Measurements from ENCODE around the gene COL6A2. TPM values are rescaled to one million over a fixed set of nuclear protein-coding genes. Genes with fewer than 3 reads are reported as not detected.

COL6A2 gene
- total and polyA plus RNA-seq, 2 experiments from 2014 or later, result 650 to 1,939 TPM

- WGBS, 2 experiments (ENCODE audit: low coverage in 1 of 2, low lambda C conversion rate in 2 of 2, missing lambda C conversion rate in 2 of 2), result 42 to 52% methylated on average over 4 to 5 of the region's 5 CpGs
- DNase-seq, result peak; percentile 43
- peak overlapping the region; percentile 19 for H3K27ac ChIP-seq
- in situ Hi-C loops (cut with MboI), result no loop called here
- no peaks in the 10 kb centered on the region for H3K79me2 ChIP-seq (ENCODE audit: insufficient read depth)
- H3K4me1 ChIP-seq (ENCODE audit: insufficient read depth), result peaks cover 45% of the 10 kb centered on the region
- TF ChIP-seq EZH2phosphoT487 (IDR thresholded peaks at IDR 0.05; ENCODE audit: insufficient read depth, low read depth) (no peak), EZH2 (IDR thresholded peaks at IDR 0.05; ENCODE audit: insufficient read depth, poor library complexity, severe bottlenecking) (no peak)
- no peaks in the 10 kb centered on the region for H4K20me1 ChIP-seq (ENCODE audit: insufficient read depth)
- no peaks in the 10 kb centered on the region for H3K9me2 ChIP-seq (ENCODE audit: insufficient read depth)
- H3K9ac ChIP-seq, result no peak overlapping the region
- no peak overlapping the region for H3K4me3 ChIP-seq
- no peaks in the 10 kb centered on the region for H3K27me3 ChIP-seq (replicated peaks; ENCODE audit: insufficient read depth)
- H3K9me3 ChIP-seq (ENCODE audit: low read depth), result no peaks in the 10 kb centered on the region
- no peak overlapping the region for H2AFZ ChIP-seq
- H3K36me3 ChIP-seq (ENCODE audit: low read depth), result no peaks in the 10 kb centered on the region
- peaks cover 33% of the 10 kb centered on the region for H3F3A ChIP-seq (ENCODE audit: insufficient read depth)
- no peak overlapping the region for H3K4me2 ChIP-seq (ENCODE audit: unreplicated experiment)
Measured at GRCh38 chr21:46062471-46063211, 35.3 kb upstream of the COL6A2 start.

GRCh38 chr21:46063227-46063626 is 34.7 kb upstream of the COL6A2 start:
- peak; percentile 64 for DNase-seq
- in situ Hi-C loops (cut with MboI), result no loop called here
- TF ChIP-seq EZH2phosphoT487 (IDR thresholded peaks at IDR 0.05; ENCODE audit: insufficient read depth, low read depth) (no peak), EZH2 (IDR thresholded peaks at IDR 0.05; ENCODE audit: insufficient read depth, poor library complexity, severe bottlenecking) (no peak)
- H3K4me1 ChIP-seq (ENCODE audit: insufficient read depth), result peaks cover 45% of the 10 kb centered on the region
- no peaks in the 10 kb centered on the region for H4K20me1 ChIP-seq (ENCODE audit: insufficient read depth)
- no peaks in the 10 kb centered on the region for H3K36me3 ChIP-seq (ENCODE audit: low read depth)
- no peaks in the 10 kb centered on the region for H3K27me3 ChIP-seq (replicated peaks; ENCODE audit: insufficient read depth)
- H3K4me3 ChIP-seq, result no peak overlapping the region
- H3K4me2 ChIP-seq (ENCODE audit: unreplicated experiment), result no peak overlapping the region
- no peaks in the 10 kb centered on the region for H3K79me2 ChIP-seq (ENCODE audit: insufficient read depth)
- no peak overlapping the region for H2AFZ ChIP-seq
- H3F3A ChIP-seq (ENCODE audit: insufficient read depth), result peaks cover 33% of the 10 kb centered on the region
- WGBS, 2 experiments (ENCODE audit: low coverage in 1 of 2, low lambda C conversion rate in 2 of 2, missing lambda C conversion rate in 2 of 2), result 45 to 48% methylated on average over 4 of the region's 4 CpGs
- no peaks in the 10 kb centered on the region for H3K9me3 ChIP-seq (ENCODE audit: low read depth)
- H3K27ac ChIP-seq, result peak overlapping the region; percentile 19
- no peaks in the 10 kb centered on the region for H3K9me2 ChIP-seq (ENCODE audit: insufficient read depth)
- no peak overlapping the region for H3K9ac ChIP-seq

- H3K9me3 ChIP-seq (ENCODE audit: low read depth), result no peaks in the 10 kb centered on the region
- no peak overlapping the region for H2AFZ ChIP-seq
- no peak overlapping the region for H3K9ac ChIP-seq
- in situ Hi-C loops (cut with MboI), result no loop called here
- DNase-seq, result no peak
- H3K9me2 ChIP-seq (ENCODE audit: insufficient read depth), result no peaks in the 10 kb centered on the region
- no peak overlapping the region for H3K27ac ChIP-seq
- H3K4me2 ChIP-seq (ENCODE audit: unreplicated experiment), result no peak overlapping the region
- TF ChIP-seq EZH2 (IDR thresholded peaks at IDR 0.05; ENCODE audit: insufficient read depth, poor library complexity, severe bottlenecking) (no peak), EZH2phosphoT487 (IDR thresholded peaks at IDR 0.05; ENCODE audit: insufficient read depth, low read depth) (no peak)
- H3F3A ChIP-seq (ENCODE audit: insufficient read depth), result peaks cover 33% of the 10 kb centered on the region
- H4K20me1 ChIP-seq (ENCODE audit: insufficient read depth), result no peaks in the 10 kb centered on the region
- no peaks in the 10 kb centered on the region for H3K79me2 ChIP-seq (ENCODE audit: insufficient read depth)
- WGBS, 2 experiments (ENCODE audit: low coverage in 1 of 2, low lambda C conversion rate in 2 of 2, missing lambda C conversion rate in 2 of 2), result 92% methylated on average over 28 to 30 of the region's 30 CpGs
- no peaks in the 10 kb centered on the region for H3K27me3 ChIP-seq (replicated peaks; ENCODE audit: insufficient read depth)
- H3K4me3 ChIP-seq, result no peak overlapping the region
- no peaks in the 10 kb centered on the region for H3K36me3 ChIP-seq (ENCODE audit: low read depth)
- peaks cover 45% of the 10 kb centered on the region for H3K4me1 ChIP-seq (ENCODE audit: insufficient read depth)
Measured at GRCh38 chr21:46063734-46064680, 33.9 kb upstream of the COL6A2 start.

GRCh38 chr21:46064870-46065214 is 33.1 kb upstream of the COL6A2 start:
- no peaks in the 10 kb centered on the region for H4K20me1 ChIP-seq (ENCODE audit: insufficient read depth)
- in situ Hi-C loops (cut with MboI), result no loop called here
- H3K4me1 ChIP-seq (ENCODE audit: insufficient read depth), result peaks cover 45% of the 10 kb centered on the region
- no peaks in the 10 kb centered on the region for H3K36me3 ChIP-seq (ENCODE audit: low read depth)
- H3K4me3 ChIP-seq, result peak overlapping the region; percentile 48; the same call in 1 of the 2 replicates
- H3K27me3 ChIP-seq (replicated peaks; ENCODE audit: insufficient read depth), result no peaks in the 10 kb centered on the region
- TF ChIP-seq EZH2phosphoT487 (IDR thresholded peaks at IDR 0.05; ENCODE audit: insufficient read depth, low read depth) (no peak), EZH2 (IDR thresholded peaks at IDR 0.05; ENCODE audit: insufficient read depth, poor library complexity, severe bottlenecking) (no peak)
- H3F3A ChIP-seq (ENCODE audit: insufficient read depth), result peaks cover 28% of the 10 kb centered on the region
- H3K9me2 ChIP-seq (ENCODE audit: insufficient read depth), result no peaks in the 10 kb centered on the region
- H3K27ac ChIP-seq, result peak overlapping the region; percentile 93
- no peak overlapping the region for H3K4me2 ChIP-seq (ENCODE audit: unreplicated experiment)
- peak overlapping the region; percentile 89 for H3K9ac ChIP-seq
- DNase-seq, result no peak
- 39 to 40% methylated on average over 10 to 13 of the region's 13 CpGs for WGBS, 2 experiments (ENCODE audit: low coverage in 1 of 2, low lambda C conversion rate in 2 of 2, missing lambda C conversion rate in 2 of 2)
- no peaks in the 10 kb centered on the region for H3K79me2 ChIP-seq (ENCODE audit: insufficient read depth)
- no peaks in the 10 kb centered on the region for H3K9me3 ChIP-seq (ENCODE audit: low read depth)
- H2AFZ ChIP-seq, result peak overlapping the region; percentile 68

All from GM23248 (cell line).